Measurements from ENCODE around the gene LVRN. TPM values are rescaled to one million over a fixed set of nuclear protein-coding genes. Genes with fewer than 3 reads are reported as not detected.

The LVRN gene
- total and polyA plus RNA-seq, 2 donors (not counting 3 experiments of a cell fraction or from before 2014, with no cell fraction given) = 0.11 to 0.38 TPM

- H3K4me1 ChIP-seq (ENCODE audit: control insufficient read depth, extremely low read depth, insufficient read depth, low read length) = peaks cover under 1% of the 10 kb centered on the region
- intact Hi-C loops (cut with micrococcal nuclease) = no loop called here
- DNase-seq (ENCODE audit: low read depth, low spot score) = no peak
- dilution Hi-C loops (cut with MboI; ENCODE audit: extremely low pct_ligation_motif_present, low sequenced_read_pairs) = no loop called here
- FAIRE-seq = no peak
- no peaks in the 10 kb centered on the region for H3K36me3 ChIP-seq (ENCODE audit: control insufficient read depth in 2 of 2, extremely low read depth in 1 of 2, insufficient read depth in 2 of 2, low read length in 2 of 2)
- H4K20me1 ChIP-seq (replicated peaks; ENCODE audit: control insufficient read depth, extremely low read depth, insufficient read depth, low read length) = no peaks in the 10 kb centered on the region
- H2AFZ ChIP-seq (ENCODE audit: low read depth, low read length) = no peak overlapping the region
- ChIA-PET POLR2A (no interaction called here), CTCF (interaction anchor here (0.6 to 1.2 kb wide), 3 partner anchors 12 to 160 kb away, joined by 3 read pairs; partner anchors contain the start of gene LVRN)
- H3K79me2 ChIP-seq (ENCODE audit: control insufficient read depth, insufficient read depth, low read length) = no peaks in the 10 kb centered on the region
- H3K27me3 ChIP-seq (ENCODE audit: control insufficient read depth in 2 of 2, insufficient read depth in 2 of 2, low read length in 2 of 2) = no peaks in the 10 kb centered on the region
- no peaks in the 10 kb centered on the region for H3K9me3 ChIP-seq (replicated peaks; ENCODE audit: control insufficient read depth, insufficient read depth, low read length)
- no peak for TF ChIP-seq POLR2A (IDR thresholded peaks at IDR 0.05; ENCODE audit: low read depth, low read length)
- no peak for TF ChIP-seq EZH2 (IDR thresholded peaks at IDR 0.05; ENCODE audit: borderline replicate concordance, low read depth, low read length, severe bottlenecking)
- no peak for TF ChIP-seq FOS (IDR thresholded peaks at IDR 0.05; ENCODE audit: borderline replicate concordance, insufficient read depth, low read length)
- TF ChIP-seq GATA2 (IDR thresholded peaks at IDR 0.05; ENCODE audit: insufficient read depth, insufficient read length, low read depth, low read length) = no peak
- TF ChIP-seq MAX (IDR thresholded peaks at IDR 0.05; ENCODE audit: insufficient read depth, insufficient read length) = no peak
- TF ChIP-seq CTCF (IDR thresholded peaks at IDR 0.05; ENCODE audit: extremely low read depth in 1 of 2, insufficient read depth in 1 of 2, low read depth in 1 of 2, low read length in 2 of 2) = no peak
- no peak for TF ChIP-seq MYC (IDR thresholded peaks at IDR 0.05; ENCODE audit: low read depth, low read length)
- no peak for TF ChIP-seq JUN (IDR thresholded peaks at IDR 0.05; ENCODE audit: borderline replicate concordance, insufficient read depth, insufficient read length, low read depth)
- TF ChIP-seq POLR2AphosphoS5 (IDR thresholded peaks at IDR 0.05; ENCODE audit: insufficient read depth, low read depth, low read length) = no peak
- no peaks in the 10 kb centered on the region for H3K9me1 ChIP-seq (replicated peaks; ENCODE audit: control insufficient read depth, extremely low read depth, insufficient read depth, low read length)
- no peak overlapping the region for H3K4me2 ChIP-seq (ENCODE audit: insufficient read depth, low read length)
- H3K27ac ChIP-seq (ENCODE audit: insufficient read depth, low read depth, low read length) = no peak overlapping the region
- H3K4me3 ChIP-seq (replicated peaks in 1 of 3; ENCODE audit: insufficient read depth in 1 of 3, low read depth in 1 of 3, low read length in 3 of 3) = no peak overlapping the region
- BruUV-seq (replicated peaks) = no TSS peak
- no peak overlapping the region for H3K9ac ChIP-seq (replicated peaks; ENCODE audit: extremely low read depth, insufficient read depth, low read length)
Observed at GRCh38 chr5:115992848-115993350, 30.6 kb downstream of the LVRN start.
